Measurements from ENCODE around the gene CLRN1.

Gene CLRN1

DNA sequence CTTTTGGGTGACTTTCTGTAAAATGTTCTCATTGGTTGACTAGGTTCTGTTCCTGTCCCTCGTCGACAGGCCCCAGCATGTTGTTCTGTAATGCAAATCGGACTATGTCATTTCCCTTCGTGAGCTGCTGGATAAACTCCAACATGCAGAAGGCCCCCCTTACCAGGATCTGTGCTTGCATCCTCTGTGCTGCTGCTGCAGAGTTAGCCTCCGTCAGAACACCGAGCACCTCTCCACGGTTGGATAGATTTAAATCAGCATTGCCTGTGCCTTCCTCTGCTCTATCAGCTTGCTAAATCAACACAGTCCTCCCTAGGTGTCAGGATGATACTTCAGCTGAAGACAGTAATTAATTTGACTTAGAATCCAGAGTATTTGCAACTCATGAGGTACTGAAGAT lies 54.6 kb downstream of the CLRN1 start:
- no peak for DNase-seq

DNA sequence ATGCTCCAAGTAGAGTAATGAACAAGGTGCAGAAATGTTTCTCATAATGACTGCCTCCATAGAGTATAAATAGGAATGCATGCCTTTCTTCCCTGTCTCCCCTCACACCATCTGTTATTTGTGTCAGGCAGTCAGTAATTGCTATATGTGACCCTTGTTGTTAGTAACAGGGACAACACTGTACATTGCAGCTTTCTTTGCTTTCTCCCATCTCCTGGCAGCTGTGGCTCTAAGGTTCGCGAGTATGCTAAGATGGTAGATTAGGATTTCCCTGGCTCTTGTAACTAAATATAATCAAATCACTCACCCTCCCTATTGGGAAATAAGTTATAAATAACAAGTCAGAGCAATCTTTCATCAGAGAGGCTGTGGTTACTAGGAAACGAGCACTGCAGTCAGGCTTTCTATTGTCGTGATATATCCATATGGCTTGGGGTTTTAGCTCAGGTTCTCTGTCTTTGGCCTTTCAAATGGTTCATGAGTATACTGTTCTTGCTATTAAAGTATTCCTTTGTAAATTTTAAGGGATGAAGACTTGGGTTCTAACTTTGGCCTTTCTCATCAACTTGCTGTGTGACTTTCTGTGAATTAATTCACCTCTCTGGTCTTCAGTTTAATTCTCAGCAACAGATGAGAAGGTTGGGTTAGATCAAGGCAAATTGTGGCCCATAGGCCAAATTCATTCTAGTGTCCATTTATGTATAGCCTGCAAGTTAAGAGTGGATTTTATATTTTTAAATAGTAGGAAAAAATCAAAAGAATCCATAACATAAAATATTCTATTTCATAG lies 59.2 kb downstream of the CLRN1 start:
- DNase-seq, result no peak

DNA sequence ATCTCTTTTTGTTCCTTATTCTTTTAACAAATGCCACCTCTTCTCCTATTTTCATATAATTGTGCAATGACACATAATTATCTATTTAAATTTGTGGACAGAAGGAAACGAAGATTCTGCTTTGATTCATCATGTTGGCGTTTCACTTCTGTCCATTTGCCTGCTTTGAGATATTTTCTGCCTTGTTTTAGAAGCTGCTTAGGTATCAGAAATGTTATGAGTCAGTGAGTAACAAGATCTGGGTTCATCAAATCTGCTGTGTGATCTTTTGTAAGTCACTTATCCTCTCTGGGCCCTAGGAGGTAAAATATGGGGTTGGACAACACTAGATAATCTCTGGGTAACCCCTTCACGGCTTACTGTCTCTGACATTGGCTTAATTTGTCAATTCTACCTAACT lies 60.0 kb downstream of the CLRN1 start:
- DNase-seq, result no peak

DNA sequence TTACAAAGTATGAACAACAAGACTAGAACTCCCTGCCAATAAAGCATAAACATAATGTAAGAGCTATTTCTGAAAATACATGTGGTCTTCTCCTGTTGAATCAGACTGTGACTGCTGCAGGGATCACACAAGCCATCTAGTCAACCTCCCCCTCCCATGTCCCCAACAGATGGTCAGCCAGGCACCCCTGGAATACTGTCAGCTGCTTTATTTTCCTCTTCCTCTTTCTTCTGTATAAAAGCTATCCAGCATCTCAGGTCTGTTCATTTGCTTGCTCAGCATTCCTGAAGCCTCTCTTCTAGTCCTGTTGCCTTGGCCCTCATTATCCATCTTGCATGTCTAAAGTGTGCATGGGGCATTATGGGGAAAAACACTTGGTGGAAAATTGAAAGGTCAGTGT lies 60.8 kb downstream of the CLRN1 start:
- DNase-seq, result no peak

DNA sequence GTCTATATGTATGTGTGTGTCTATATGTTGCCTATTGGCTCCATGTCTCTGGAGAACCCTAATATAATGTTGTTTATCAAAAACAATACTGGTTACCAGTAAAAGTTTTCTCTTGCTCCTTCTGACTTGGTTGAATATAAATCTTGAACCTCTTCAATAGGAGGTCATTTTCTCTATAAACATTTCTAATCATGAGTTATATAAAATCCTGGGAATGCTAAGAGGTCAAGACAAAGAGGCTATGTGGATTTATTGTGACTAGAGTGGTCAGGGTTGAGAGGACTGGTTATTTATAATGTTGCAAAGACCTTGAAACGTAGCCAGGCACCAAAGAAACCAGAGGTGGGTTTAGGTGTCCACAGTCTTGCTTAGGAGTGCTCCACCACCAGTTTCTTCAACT lies 66.1 kb downstream of the CLRN1 start:
- no peak for DNase-seq

DNA sequence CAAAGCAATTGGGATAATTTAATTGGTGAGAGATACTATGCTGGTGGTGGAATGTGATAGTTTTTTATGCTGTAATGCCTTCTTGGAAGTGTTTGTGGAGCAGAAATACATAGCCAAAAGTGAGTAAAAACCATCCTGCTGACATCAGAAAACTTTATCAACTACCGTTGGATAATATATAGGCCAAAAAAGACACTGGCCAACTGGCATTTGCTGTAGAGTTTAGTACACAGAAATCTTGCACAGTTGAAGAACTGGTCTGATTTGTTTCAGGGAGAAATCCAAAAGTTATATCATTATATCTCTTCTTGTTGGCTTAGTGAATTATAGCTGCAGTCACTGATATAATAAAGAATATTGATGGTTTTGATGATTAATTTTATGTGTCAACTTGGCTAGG lies 66.8 kb downstream of the CLRN1 start:
- no peak for DNase-seq

DNA sequence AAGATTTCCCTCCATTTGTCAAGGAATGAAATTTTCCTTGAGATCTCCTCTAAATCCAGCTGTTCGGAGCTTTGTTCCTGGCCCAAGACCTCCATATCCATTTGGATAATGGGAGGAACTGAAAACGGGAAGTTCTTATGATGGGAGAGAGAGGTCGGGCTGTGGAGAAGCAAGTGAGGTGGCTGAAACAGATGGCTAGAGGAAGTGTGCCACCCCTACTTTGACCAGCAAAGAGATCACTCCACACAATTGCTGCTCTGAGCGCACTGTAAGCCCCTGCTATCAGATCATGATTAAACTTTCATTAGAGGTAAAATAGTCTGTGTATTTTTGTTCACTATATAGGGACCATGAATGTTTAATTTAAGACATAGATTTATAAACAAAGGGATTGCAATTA lies 67.2 kb downstream of the CLRN1 start, which contains the start of gene MINDY4B:
TSS of gene MINDY4B (minus strand) at position 101 of the 400 bp plus-strand sequence. CDS start at position 101, 0 bp downstream.
- DNase-seq, result no peak

DNA sequence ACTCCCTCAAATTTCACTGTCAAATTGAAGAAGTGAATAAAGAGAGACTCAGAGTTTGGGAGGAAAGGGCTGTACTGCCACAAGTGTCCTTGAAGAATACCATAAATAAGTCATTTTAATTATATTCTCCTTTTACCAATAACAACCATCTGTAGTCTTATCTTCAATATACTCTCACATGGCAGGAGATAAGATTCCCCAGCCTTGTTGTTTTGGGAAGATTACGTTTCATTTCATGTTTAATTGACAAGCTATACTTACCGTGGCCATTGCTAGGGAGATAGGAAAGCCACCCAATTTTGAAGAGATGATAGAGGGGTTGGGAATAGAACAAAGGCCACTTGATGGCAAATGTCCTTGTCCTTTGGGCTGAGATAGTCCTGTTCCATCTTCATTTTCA lies 69.5 kb downstream of the CLRN1 start:
- DNase-seq, result no peak

DNA sequence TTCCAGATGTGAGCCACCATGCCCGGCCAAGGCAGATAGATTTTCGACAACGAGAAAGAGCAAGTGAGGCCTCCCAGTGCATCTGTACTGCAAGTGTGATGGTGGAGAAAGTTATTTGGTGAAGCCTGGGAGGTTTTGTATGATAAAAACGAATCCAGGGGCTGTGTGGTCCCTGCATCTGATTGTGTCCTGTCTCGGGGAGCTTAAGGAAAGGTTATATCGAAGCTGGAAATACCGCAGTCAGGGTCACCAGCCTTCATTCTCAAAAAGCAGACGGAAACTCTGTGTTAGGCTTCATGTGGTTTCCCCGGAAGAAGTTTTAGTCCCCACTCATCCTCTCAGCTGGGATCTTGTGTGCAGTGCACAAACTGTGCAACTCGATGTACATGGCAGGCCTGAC lies 70.7 kb downstream of the CLRN1 start:
- no peak for DNase-seq

DNA sequence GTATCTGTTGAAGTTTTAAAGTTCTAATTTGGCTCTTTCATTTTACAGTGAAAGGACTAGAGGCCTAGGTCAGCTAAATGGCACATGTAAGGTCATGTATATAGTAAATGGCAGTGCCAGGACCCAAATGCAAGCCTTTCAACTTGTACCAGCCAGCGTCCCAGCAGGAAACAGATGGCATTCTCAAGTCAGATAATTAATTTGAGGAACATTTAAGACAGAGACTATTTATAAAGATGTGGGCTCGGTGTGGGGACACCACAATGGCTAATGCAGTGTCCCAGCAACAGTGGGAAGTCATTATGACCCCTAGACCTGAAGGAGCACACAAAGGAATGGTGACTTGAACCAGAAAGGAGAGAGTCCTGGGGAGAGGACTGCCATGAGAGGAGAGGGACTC lies 73.4 kb downstream of the CLRN1 start:
- no peak for DNase-seq

DNA sequence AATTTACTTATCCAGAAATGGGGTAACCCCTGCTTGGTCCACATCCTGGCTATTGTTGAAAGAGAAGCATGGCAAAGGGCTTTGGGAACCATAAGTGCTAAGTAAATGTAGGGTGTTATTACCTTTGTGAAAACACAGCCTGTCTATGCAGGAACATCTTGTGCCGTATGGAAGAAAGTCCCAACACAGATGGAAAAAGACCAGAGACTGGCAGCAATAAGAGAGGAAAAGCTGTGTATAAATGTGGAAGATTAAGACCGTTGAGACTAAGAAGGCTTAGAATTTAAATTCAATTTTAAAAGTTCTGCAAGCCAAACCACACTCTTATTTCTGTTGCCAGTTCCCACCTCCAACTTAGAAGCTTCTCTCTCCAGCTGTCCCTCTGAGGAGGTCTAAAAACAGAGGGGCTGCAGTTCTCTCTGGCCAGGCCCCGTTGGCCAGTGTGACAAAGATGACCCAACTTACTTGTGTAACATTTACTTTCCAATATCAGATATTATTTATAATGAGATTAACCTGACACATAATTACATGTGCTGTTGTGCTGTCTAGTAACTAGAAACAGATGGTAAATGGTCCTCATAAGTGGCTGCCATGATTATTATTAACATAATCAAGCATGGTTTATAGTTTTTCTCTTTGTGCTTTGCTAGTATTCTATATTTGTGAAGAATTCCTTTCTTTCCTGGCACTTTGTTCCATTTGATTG lies 74.3 kb downstream of the CLRN1 start:
- DNase-seq, result no peak

DNA sequence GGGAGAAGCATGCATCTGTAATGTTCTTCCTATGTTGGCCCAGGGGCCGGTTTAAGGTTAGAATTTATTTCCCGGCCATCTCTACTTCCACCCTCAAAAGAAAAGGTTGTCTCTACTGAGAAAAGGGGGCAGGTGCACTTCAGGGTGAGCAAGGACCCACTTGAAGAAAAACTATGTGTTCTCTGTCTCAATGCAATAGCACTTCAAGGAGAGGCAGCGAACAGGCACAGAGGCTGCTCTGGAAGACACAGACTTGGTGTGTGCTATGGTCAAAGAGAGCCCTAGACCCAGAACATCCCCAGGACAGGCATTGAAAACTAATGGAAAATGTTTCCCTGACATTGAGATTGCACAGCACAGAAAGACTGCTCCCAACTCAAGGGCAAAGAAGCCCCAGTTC lies 74.9 kb downstream of the CLRN1 start:
- DNase-seq, result no peak

DNA sequence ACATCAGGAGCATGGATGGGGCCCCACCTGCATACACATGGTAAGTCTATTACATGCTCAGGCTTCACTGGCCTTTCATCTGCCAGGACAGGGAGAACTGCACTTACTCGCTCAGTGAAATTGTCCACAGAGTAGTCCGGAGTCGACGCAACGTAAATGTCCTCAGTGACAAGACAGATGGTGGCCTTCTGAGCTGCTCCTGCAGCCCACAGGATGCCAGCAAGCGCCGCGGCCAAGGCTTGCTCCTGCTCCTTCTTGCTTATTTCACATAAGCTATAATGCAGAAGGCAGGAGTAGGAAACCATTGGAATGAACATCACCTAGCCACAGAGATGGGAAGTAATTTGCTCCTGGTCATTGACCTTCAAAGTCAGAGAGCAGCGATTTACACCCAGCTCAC lies 81.7 kb downstream of the CLRN1 start:
- DNase-seq, result no peak

DNA sequence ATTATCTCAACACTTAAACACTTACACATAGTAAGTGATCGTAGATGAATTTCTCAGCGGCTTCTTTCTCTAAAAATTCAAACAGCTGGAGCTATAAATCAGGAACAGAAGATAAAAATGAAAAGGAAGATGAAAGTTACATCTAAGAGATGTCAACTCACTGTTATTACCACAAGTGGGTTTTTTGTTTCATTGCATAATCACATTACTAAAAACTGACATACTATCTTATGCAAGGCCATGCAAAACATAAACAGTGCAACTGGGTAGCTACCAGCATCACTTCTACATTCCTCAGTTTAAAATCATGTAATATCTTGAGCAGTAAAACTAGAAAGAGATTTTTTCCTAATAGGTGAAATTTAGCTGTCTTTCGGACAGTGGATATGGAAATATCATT lies 82.2 kb downstream of the CLRN1 start:
- peak; percentile 20 for DNase-seq

DNA sequence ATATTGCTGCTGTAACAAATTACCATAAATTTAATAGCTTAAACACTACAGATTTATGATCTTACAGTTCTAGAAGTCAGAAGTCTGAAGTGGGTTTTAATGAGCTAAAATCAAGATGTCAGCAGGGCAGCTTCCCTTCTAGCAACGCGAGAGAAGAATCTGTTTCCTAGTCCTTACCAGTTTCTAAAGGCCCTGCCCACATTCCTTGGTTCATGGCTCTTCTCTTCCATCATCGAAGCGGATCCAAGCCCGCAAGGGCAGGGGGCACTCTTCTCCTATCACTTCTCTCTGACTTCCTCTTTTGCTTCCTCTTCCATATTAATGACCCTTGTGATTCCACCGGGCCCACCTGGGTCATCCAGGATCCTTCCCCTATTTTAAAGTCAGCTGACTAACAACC lies 83.4 kb downstream of the CLRN1 start:
- DNase-seq, result no peak

DNA sequence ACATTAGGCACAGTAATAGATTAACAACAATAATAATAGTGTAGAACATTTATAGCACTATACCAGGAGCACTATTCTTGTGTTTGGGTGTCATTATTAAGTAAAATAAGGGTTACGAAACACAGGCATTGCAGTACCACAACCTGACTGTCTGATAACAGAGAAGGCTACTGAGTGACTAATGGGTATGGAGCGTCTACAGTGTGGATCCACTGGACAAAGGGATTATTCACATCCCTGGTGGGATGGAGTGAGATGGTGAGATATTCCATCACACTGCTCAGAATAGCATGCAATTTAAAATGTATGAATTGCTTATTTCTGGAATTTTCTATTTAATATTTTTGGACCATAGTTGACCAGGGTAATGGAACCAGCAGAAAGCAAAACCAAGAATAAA lies 85.5 kb downstream of the CLRN1 start:
- DNase-seq, result no peak

DNA sequence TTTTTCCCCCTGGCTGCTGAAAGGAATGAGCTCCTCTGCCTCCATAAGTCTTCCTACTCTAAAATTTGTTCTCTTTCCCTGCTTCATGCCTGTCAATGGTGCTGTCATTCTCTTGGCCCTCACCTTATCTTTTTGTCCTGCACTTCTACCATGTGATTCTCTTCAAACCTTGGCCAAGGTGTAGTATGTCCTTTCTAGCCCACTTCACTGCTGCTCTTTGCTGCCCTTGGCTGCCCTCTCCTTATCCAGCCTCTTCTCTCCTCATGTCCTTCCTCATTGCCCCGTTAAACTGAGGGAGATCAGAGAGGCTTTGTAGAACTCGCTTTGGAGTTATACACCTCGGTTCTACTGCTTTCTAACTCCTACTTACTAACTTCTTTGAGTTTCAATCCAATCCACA lies 87.0 kb downstream of the CLRN1 start:
- DNase-seq, result no peak

DNA sequence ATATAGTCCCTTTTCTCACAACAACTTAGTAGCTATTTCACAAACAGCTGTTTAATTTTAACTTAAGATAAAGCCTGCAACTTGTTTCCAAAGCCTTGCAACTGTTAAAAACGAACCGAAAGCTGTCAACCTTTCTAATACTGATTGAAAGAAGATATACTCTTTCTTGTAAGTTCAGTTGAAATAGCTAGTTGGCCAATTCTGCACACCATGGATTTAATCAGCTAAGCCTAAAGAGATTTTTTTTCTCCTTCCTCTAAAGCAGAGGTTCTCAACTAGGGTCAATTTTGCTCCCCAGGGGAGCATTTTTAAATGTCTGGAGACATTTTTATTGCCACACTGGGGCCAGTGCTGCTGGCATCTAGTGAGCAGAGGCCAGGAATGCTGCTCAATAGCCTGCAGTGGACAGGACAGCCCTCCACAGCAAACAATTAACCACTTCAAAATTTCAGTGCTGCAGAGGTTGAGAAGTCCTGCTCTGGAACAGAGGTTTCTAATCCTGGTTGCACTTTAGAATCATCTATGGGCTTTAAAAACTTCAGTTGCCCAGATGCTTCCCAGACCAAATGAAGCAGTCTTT lies 93.4 kb downstream of the CLRN1 start:
- no peak for DNase-seq

DNA sequence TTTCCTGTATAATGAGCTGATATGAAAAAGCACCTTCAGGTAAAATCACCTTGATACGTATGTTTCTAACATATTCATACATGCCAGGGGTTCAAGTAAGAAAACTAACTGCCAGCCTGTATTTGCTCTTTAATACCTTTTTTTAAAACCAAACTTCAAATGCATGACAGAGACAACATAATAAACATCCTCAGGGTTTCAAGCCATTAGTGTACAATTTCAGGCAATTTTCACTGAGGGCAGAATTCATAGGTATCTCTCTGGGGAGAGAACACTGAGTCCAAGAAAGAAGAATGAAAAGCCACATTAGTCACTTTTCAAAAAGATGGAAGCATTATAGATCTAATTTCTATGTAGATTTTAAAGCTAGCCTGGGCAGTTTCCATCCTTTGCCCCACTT lies 94.2 kb downstream of the CLRN1 start:
- DNase-seq, result no peak

DNA sequence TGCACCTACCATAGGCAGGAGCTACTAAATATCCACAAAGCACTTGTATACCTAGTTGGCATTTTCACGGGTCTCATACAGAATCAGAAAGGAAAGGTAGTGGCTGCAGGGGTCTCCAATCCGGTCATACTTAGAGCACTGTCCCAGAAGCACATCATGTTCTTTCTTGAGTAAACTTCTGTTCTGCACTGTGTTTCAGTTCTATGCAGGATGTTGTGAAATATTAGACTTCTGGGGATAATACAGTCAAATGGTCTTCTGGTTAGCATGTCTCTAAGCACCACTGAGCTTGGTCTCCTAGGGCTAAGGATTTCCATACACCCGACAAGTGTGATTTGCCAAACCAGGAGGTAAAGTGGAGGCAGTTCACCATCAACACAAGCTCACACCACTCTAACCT lies 95.2 kb downstream of the CLRN1 start:
- DNase-seq, result no peak

DNA sequence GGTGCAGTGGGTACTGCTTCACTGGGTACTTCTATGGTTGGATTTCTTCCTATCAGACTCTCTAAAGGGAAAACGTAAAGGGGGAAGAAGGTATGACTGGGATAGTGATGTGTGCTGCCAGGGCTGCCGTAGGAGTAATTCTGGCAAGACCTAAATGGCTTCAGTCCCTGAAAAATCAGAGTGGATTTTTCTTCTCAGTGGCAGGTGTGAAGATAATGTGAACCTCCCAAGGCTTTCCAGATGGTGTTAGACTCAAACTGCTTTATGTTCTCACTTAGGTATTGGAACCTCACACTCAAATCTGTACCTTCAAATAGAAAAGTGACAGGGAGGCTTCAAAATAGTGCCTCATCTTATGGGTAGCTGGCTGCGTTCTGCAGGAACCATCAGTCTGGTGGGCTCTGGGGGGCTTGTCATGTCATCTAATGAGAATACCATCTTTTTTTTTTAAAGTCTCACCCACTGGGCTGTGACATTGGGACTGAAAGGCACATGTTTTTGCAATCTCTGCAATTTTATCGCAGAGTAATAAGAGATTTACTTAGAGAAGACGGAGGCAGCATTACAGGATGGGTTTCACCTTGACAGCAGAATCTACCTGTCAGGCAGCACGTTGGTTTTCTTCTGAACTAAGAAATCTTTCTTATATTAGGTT lies 95.8 kb downstream of the CLRN1 start:
- DNase-seq, result no peak

Measured in fibroblast of skin of scalp (primary cell).